Stimulated activated CD8-positive, alpha-beta memory T cell treated with anti-CD3 and anti-CD28 coated beads, Interleukin-7, amount 100 ng/mL, for 1 hour (primary cell): ENCODE measurements around the gene KNL1.
"Not testable (repeated sequence)": the region's sequence is repeated elsewhere in the genome, so short reads cannot be mapped to it uniquely, and the experiment has no call there.

Experiments used
- DNase-seq, 2 donors: peaks; one replicate each; pipeline ENCODE4 v3.0.0-alpha.2; 2020; ENCODE audit warnings: low read depth in 2 of 2

The KNL1 gene, protein sequence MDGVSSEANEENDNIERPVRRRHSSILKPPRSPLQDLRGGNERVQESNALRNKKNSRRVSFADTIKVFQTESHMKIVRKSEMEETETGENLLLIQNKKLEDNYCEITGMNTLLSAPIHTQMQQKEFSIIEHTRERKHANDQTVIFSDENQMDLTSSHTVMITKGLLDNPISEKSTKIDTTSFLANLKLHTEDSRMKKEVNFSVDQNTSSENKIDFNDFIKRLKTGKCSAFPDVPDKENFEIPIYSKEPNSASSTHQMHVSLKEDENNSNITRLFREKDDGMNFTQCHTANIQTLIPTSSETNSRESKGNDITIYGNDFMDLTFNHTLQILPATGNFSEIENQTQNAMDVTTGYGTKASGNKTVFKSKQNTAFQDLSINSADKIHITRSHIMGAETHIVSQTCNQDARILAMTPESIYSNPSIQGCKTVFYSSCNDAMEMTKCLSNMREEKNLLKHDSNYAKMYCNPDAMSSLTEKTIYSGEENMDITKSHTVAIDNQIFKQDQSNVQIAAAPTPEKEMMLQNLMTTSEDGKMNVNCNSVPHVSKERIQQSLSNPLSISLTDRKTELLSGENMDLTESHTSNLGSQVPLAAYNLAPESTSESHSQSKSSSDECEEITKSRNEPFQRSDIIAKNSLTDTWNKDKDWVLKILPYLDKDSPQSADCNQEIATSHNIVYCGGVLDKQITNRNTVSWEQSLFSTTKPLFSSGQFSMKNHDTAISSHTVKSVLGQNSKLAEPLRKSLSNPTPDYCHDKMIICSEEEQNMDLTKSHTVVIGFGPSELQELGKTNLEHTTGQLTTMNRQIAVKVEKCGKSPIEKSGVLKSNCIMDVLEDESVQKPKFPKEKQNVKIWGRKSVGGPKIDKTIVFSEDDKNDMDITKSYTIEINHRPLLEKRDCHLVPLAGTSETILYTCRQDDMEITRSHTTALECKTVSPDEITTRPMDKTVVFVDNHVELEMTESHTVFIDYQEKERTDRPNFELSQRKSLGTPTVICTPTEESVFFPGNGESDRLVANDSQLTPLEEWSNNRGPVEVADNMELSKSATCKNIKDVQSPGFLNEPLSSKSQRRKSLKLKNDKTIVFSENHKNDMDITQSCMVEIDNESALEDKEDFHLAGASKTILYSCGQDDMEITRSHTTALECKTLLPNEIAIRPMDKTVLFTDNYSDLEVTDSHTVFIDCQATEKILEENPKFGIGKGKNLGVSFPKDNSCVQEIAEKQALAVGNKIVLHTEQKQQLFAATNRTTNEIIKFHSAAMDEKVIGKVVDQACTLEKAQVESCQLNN (N-terminal part only)

DNA sequence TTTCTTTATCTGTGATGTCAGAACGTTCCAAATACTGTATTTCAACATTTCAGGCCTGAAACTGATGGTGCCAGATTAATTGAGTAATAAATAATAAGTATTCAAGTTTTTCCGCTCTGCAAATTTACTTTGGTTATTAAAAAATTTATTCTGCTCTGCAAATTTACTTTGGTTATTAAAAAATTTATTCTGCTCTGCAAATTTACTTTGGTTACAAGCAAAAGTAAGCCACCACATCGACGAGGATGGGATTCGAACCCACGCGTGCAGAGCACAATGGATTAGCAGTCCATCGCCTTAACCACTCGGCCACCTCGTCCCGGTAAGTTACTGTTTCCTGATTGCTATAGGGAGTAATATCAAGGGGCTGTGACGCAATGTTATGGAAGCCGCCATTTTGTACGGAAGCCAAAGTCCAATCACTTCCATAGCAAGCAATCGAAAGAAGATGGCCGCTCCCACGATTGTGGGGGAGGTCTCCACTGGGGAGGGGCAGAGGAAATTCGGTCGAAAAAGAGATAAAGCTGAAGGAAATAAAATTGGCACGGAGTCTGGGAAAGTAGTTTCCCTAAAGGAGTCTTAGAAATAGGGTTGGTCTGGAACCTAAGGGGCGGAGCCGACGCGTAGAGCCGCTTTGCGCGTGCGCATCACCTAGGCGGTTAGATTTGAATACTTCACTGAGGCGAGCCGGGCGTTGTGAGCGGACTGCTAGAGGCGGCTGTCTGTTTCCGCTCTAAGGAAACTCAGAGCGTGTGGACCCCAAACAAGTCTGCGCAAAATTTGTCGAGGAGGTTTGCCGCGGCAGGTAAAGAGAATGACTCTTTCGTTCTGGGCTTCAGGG is at the start of gene KNL1:
TSS of gene KNL1 (plus strand) at position 662 of the 841 bp plus-strand sequence. CDS start 8,683 bp downstream, outside the sequence.
- peak; percentile 73 to 79 for DNase-seq

DNA sequence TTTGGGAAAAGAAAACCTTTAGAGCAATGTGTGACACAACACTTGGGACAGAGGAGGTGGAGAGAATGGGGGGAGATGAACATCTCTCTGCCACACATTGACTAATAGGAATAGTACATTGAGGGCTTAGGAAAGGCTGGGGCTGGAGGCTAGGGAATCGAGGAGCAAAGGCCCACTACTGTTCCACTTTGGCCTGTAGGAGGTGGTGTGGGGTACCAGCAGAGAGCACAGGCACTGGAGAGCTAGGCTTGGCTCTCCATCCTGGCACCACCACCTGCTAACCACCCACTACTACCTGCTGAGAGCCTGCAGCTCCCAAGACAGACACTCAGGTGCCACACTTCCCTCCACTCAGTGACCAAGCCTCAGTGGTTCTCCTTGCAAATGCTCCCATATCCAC is 48.6 kb upstream of the KNL1 start:
- no peak for DNase-seq

DNA sequence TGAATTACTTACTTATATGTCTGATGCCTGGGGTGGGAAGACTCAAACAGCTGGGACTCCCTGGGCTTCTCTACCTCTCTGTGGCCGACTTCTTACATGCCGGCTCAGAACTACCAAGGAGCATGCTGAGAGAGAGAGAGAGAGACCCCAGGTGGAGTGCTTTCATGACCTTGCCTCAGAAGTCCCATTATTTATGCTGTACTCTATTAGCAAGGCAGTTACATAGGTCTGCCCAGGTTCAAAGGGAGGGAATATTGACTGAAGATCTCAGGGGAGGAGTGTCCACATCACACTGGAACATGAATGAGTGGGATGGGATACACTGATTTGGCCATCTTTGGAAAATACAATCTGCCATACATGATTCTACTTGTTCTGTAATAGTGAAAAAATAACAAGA is 45.4 kb upstream of the KNL1 start:
- DNase-seq: no peak

DNA sequence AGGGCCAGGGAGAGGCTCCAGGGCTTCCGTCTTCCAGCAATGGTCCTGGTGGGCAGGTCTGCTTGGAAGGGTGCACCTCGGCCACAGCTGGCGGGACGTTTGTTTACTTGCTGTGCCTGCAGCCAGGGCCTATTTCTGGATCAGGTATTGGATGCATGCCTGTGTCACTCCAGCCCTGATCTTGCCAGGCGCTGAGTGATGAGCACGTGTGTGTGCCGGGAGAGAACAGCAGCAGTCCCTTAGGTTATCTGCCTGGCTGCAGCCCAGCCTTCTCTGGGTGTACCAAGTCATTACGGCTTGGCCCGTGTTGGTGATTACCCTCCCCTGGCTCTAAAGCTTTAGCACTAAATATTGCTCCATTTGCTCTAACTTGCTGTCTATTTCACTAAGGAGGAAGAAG is 44.2 kb upstream of the KNL1 start:
- no peak for DNase-seq

DNA sequence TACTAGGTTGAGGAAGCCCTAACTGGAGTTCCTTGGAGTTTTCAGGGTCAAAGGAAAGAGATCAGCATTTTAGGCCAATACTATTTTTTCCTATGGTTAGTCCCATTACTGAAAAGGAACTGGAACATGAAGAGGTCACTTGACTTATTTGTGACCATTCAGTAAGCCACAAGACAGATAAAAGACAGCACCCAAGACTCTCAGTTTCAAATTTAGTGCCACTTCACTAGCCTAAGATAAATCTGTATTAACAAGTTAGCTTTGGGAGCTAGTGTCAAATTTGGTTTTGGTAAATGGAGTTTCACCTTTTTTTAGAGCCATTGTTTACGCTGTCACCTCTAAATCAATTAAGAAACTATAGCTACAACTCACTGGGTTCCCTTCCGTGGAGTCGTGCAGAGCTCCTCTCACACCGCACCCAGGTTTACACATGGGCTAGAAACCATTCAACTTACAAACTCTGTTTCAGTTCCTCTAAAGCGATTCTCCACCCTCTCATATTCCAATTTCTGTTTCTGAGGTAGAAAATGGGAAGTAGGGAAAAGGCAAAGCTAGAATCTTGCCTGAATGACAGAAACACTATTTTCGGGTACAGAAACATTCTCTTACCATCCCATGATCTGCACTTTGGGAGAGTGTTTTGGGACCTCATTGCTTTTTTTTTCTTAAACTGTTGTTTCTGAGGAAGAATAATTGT is 43.6 kb upstream of the KNL1 start:
- DNase-seq: no peak

DNA sequence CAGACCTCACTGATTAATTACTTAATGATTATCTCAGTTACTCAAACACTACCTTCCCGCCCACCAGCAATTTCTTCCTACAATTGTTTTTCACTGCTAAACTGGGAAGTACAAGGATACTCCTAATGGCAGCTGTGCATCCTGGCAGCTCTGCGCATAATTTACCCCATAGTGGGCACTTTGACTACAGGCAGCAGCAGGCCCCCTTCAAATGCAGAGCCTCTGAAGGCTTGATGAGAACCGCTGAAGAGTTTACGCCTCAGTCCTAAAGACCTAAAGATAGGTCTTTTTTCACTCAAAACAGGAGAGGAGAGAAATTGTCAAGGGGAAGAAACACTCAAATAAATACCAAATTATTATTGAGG is 39.9 kb upstream of the KNL1 start:
- no peak for DNase-seq

DNA sequence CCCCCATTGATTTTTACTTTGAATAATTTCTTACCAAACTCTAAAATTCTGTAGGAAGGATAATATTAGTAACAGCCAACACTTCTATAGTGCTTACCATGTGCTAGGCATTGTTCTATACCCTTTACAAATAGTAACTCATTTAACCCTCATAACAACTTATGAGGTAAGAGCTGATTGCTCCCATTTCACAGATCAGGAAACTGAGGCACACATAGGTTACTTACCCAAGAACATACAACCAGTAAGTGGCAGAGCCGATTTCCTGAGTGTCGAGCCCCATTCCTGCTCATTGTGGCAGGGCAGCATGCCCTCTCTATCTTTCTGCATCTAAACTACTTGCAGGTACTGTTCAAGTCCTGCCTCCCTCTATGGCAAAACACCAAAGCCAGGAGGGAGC is 38.2 kb upstream of the KNL1 start:
- no peak for DNase-seq

DNA sequence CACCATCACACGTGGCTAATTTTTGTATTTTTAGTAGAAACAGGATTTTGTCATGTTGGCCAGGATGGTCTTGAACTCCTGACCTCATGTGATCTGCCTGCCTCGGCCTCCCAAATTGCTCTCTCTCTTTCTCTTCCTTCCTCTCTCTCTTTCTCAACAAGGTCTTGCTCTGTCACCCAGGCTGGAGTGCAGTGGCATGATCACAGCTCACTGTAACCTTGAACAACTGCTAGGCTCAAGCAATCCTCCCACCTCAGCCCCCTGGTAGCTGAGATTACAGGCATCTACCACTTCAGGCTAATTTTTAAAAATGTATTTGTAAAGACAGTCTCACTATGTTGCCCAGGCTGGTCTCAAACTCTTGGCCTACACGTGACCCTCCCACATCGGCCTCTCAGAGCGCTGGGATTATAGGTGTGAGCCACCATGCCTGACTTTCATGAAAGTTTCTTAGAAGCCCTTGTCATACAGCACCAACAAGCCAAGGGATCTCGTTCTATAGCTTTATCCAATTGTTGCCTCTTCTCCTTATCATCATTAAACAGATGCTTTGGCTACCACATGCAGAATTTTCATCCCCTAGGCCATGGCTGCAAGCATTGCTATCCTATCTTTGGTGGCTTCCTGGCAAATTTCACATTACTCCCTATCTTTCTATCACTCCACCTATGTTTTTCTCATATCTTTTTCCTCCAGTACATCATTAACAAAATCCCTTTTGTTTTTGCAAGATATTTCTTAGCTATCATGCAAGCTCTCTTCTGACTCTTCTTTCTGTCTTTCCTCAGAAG is 34.9 kb upstream of the KNL1 start:
- no peak for DNase-seq

DNA sequence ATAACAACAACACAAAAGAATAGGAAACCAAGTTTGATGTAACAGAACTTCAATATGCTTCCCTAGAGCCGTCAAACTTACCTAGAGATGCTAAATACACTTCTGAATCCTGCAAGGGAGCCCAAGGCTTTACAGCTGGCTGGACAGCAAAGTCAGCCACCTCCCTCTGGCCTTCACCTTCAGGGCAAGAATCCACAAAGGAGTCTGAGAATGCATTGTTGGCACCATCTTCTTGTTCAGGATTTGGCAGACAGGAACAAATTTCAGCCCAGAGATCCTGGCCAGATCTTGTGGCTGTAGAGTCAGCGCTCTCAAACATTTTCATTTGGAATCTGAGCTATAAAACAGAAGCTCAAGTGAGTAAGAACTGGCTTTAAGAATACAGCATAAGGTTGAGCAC is 31.4 kb upstream of the KNL1 start:
- no peak for DNase-seq

DNA sequence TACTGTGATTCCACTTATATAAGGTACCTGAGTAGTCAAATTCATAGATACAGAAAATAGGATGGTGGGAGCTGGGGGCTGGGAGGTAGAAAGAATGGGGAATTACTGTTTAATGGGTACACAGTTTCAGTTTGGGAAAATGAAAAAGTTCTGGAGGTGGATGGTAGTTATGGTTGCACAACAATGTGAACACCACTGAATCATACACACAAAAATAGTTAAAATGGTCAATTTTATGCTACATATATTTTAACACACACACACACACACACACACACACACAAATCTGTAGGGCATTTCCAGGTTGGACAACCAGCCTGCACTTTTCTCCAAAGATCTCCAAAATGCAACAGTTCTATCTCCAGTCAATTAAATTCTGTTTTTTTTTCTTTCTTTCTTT is 30.6 kb upstream of the KNL1 start:
- DNase-seq: no peak

DNA sequence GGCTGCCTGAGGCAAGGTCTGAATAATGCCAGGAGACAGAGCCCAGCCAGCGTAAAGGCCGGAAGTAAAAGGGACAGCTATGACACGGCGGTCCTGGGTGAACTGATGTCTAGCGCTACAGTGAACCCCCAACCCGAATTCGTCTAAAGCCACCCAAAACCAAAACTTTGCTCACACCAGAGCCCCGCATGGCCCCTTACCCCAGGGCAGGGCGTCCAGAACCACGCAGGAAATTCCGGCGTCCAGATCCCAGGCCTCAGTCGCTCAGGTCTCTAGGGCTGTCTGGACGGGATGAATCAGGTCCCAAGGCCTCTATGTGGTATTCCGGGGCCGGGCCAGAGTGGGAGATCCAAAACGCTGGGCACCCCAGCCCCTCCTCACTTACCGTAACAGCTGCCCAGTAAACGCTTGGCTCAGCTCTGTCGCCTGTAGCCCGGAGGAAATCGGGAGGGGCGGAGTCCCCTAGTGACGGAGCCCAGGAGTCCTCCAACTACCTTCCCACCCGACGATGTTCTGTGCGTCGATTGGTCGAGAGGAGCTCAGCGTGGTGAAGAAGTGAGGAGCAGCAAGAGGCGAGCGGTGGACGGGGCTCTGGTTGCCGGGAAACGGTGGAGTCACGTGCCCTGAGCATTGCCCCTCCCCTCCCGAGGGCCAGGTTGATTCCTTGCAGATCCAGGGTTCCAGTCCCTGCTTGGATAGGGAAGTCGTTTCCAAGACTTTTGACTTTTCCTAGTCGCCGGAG is 29.3 kb upstream of the KNL1 start, which contains the start of gene CCDC32:
TSS of gene CCDC32 (minus strand) at position 452 of the 742 bp plus-strand sequence. CDS start 2,027 bp downstream, outside the sequence.
- peak; percentile 86 for DNase-seq

DNA sequence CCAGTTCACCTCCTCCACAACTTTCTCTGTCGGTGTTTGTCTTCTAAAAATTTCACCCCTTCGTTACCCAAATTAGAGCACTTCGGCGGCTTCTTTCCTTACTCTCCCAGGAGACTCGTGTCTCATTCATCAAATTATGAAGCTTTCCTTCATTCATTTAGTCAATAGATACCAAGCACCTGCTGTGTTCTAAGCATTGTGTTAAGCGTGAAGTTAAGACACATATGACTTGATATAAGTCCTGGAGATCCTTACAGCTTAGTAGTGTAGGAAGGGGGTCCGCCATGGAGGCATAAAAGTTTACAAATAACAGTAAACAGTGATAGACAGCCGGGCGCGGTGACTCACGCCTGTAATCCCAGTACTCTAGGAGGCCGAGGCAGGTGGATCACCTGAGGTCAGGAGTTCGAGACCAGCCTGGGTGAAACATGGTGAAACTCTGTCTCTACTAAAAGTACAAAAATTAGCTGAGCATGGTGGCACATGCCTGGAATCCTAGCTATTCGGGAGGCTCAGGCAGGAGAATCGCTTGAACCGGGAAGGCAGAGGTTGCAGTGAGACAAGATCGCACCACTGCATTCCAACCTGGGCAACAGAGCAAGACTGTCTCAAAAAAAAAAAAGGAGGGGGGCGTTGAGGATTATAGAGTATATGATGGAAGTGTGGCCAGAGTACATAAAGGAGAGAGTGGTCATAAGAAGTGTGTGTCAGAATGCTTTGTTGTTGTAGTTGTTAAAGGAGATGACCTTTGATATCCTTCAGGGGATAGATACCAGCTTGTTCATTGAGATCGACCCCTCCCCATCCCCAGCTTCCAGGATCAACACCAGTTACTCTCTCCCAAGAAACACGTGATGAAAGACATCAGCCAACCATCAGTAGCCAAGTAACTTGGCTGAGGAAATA is 28.5 kb upstream of the KNL1 start:
- no peak for DNase-seq

DNA sequence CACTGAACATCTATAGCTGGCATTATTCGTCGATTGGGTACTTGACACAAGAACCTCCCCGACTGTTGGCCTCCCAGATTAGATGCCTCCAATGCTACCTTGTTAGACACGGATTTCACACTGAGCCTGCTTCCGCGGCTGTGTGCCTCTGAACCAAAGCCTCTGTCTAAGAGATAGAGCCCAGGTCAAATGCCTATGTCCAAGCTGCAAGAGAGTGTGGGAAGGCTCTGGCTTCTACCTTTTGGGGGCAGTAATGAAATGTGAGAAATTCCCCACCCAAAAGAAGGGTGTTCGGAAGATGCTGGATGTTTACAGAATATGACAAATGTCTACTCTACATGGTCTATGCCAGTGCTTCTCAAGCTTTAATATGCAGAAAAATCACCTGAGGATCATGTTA is 26.9 kb upstream of the KNL1 start:
- no peak for DNase-seq

DNA sequence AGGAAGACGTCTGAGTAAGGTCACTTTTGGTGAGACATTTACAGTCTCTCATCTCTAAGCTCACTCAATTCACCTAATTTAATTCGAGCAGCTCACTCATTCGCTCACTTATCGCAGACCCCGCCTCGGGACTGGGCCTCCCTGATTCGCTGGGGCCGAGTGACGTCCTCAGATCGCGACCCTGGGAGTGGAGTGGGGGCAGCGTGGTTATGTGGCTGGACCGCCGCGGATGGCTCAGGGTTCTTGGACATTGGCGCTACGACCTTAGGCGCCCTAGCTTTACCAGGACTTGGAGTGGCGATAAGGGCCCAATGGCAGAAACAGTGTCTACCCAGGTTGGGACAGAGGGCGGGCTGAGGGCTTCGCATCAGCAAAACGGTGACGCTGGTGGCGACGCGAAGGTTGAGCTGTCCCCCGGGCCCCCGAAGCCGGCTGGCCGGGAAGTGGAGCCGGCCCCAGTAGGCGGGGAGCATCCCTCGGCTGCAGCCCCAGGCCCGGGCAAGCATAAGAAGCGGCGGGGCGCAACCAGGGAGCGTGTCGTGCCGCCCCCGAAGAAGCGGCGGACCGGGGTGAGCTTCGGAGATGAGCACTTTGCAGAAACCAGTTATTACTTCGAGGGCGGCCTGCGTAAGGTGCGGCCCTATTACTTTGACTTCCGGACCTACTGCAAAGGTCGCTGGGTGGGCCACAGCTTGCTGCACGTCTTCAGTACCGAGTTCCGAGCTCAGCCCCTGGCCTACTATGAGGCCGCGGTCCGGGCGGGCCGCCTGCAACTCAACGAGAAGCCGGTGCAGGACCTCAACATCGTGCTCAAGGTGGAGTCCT is 24.7 kb upstream of the KNL1 start, which contains the start of gene RPUSD2:
TSS of gene RPUSD2 (plus strand) at position 171 of the 825 bp plus-strand sequence. CDS start at position 210, 39 bp downstream.
- peak; percentile 82 to 85 for DNase-seq

DNA sequence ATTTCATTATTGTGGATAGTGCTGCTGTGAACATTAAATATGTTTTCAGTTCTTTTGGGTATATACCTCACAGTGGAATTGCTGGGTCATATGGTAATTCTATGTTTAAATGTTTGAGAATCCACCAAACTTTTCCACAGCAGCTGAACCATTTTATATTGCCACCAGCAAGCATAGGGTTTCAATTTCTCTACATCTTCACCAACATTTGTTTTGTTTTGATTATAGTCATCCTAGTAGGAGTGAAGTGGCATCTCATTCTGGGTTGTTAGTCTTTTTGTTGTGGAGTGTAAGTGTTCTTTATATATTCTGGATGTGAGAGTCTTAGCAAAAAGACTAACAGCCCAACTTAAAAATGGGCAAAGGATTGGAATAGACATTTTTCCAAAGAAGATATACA is 18.9 kb upstream of the KNL1 start:
- no peak for DNase-seq

DNA sequence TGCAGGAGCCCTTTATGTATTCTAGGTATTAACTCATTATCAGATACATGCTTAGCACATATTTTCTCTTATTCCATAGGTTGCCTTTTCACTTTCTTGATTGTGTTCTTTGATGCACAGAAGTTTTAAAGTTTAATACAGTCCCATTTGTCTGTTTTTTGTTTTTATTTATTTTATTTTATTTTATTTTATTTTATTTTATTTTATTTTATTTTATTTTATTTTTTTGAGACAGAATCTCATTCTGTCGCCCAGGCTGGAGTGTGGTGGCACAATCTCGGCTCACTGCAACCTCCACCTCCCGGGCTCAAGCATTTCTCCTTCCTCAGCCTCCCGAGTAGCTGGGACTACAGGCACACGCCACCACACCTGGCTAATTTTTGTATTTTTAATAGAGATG is 17.1 kb upstream of the KNL1 start:
- not testable (repeated sequence) for DNase-seq

DNA sequence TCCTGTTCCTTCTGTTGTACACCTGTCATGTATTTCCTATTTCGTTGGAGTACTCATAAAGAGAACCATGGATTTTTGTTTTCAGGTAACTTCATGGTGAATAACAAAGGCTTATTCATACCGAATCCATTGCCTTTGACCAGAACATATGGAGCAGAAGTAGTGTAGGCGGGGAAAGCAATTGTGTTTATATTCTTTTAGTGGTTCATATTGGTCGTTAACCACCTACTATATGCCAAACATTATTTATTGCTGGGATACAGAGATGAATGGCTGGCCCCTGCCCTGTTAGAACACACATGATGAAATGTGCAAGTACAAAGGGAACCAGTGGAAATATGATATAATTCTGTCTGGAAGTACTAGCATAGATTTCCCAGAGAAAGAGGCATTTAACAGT is 15.2 kb upstream of the KNL1 start:
- DNase-seq: no peak
